ENCODE data around the gene GEMIN5. TPM values are rescaled to one million over a fixed set of nuclear protein-coding genes. Genes with fewer than 3 reads are reported as not detected.

Gene GEMIN5
- total and polyA plus RNA-seq, 2 of the 13 experiments (the other 11 are each of a cell fraction or from before 2014, with no cell fraction given), result 6.6 to 28.6 TPM

GRCh38 chr5:154860123-154860522 lies 77.9 kb downstream of the GEMIN5 start (continued):
- TF ChIP-seq ZNF691 (CRISPR knock-in tag; IDR thresholded peaks at IDR 0.05; ENCODE audit: borderline replicate concordance, low read depth) (no peak), ZNF883 (CRISPR knock-in tag; IDR thresholded peaks at IDR 0.05; ENCODE audit: not compliant biosample characterization) (no peak), ZNF225 (CRISPR knock-in tag; IDR thresholded peaks at IDR 0.05) (no peak), THAP9 (CRISPR knock-in tag; IDR thresholded peaks at IDR 0.05; ENCODE audit: borderline replicate concordance) (no peak), CBFB (CRISPR knock-in tag; IDR thresholded peaks at IDR 0.05) (no peak), CBX2 (IDR thresholded peaks at IDR 0.05; ENCODE audit: low read depth, low read length) (no peak), CBX2 (CRISPR knock-in tag; IDR thresholded peaks at IDR 0.05; ENCODE audit: low read depth) (no peak), KLF12 (CRISPR knock-in tag; IDR thresholded peaks at IDR 0.05; ENCODE audit: borderline replicate concordance) (no peak), KIAA2018 (CRISPR knock-in tag; IDR thresholded peaks at IDR 0.05; ENCODE audit: borderline replicate concordance) (no peak), MAFK (conservative IDR thresholded peaks at IDR 0.05 in 1 of 2, IDR thresholded peaks at IDR 0.05 in 1 of 2; ENCODE audit: low read length in 2 of 2) (no peak), CSRNP2 (CRISPR knock-in tag; conservative IDR thresholded peaks at IDR 0.05; ENCODE audit: low read depth) (no peak), SP4 (CRISPR knock-in tag; IDR thresholded peaks at IDR 0.05) (no peak), TBX2 (CRISPR knock-in tag; IDR thresholded peaks at IDR 0.05; ENCODE audit: borderline replicate concordance) (0 out of 2 replicates have a peak, but pooled peaks have one; percentile 21), ZNF136 (CRISPR knock-in tag; IDR thresholded peaks at IDR 0.05; ENCODE audit: low read depth) (no peak), NFYC (CRISPR knock-in tag; IDR thresholded peaks at IDR 0.05) (no peak), NR2F6 (IDR thresholded peaks at IDR 0.05) (no peak), NR2F6 (CRISPR knock-in tag; IDR thresholded peaks at IDR 0.05) (no peak), SMARCE1 (IDR thresholded peaks at IDR 0.05; ENCODE audit: borderline replicate concordance) (no peak)

Measured in HepG2 (cell line).